ENCODE data around the gene FRS3. TPM values are rescaled to one million over a fixed set of nuclear protein-coding genes. Genes with fewer than 3 reads are reported as not detected.

Gene FRS3
- total and polyA plus RNA-seq, 12 donors, result 0.30 to 21.2 (median 5.4) TPM

DNA sequence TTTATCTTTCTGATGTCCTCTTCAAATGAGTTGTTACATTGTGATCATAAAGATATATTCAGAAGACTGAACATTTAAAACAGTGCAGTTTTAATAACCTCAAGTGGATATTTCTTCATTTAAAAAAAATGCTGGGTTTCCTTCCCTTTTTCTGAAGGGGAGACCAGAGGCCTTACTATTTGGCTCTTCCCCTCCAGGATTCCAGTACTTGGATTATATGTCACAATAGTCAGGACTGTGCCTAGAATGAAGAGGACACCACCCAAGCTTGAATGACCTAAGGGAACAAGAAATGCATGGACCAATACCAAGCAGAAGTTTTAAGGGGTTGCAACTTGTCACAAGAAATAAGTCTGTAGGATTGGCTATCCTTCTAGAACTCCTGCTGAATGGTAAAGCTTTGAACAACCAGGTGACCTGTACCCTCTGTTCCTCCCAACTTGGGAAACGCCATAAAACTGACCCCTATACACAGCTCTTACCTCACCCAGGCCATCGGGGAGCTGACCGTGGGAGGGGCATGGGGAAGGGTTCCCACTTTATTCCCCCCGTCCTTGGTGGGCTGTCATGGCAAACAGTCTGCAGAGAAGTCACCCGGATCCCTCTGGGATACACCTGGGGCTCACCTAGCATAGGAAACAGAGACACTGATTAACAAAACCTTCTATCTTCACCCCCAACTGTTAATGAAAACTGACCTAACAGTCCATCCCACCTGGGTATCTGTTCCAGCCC lies 2.0 kb downstream of the FRS3 start:
- peaks cover 19 to 21% of the 10 kb centered on the region in 2 donors for H3K4me1 ChIP-seq (replicated peaks in 1 of 2)
- intact Hi-C loops (cut with DNase I), result loop anchor here (5.0 to 10.0 kb wide), 3 partner anchors 73 to 173 kb away; no protein-coding TSS in a partner anchor
- H3K36me3 ChIP-seq (replicated peaks in 1 of 2), result peaks cover 0 to 29% of the 10 kb centered on the region in 2 donors
- 77 to 85% (median 84%) methylated on average over 5 of the region's 5 CpGs for WGBS, 4 donors
- no peaks in the 10 kb centered on the region for H3K9me3 ChIP-seq (replicated peaks in 1 of 3)
- no peak for TF ChIP-seq POLR2A (IDR thresholded peaks at IDR 0.05)
- TF ChIP-seq, protein P1, sequence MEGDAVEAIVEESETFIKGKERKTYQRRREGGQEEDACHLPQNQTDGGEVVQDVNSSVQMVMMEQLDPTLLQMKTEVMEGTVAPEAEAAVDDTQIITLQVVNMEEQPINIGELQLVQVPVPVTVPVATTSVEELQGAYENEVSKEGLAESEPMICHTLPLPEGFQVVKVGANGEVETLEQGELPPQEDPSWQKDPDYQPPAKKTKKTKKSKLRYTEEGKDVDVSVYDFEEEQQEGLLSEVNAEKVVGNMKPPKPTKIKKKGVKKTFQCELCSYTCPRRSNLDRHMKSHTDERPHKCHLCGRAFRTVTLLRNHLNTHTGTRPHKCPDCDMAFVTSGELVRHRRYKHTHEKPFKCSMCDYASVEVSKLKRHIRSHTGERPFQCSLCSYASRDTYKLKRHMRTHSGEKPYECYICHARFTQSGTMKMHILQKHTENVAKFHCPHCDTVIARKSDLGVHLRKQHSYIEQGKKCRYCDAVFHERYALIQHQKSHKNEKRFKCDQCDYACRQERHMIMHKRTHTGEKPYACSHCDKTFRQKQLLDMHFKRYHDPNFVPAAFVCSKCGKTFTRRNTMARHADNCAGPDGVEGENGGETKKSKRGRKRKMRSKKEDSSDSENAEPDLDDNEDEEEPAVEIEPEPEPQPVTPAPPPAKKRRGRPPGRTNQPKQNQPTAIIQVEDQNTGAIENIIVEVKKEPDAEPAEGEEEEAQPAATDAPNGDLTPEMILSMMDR (IDR thresholded peaks at IDR 0.05), result no peak
- H3K27ac ChIP-seq, result peak overlapping the region in 2 of 5 donors; percentile 47 to 53
- no peak for DNase-seq
- H3K27me3 ChIP-seq, result no peaks in the 10 kb centered on the region
- H3K4me3 ChIP-seq, result no peak overlapping the region

DNA sequence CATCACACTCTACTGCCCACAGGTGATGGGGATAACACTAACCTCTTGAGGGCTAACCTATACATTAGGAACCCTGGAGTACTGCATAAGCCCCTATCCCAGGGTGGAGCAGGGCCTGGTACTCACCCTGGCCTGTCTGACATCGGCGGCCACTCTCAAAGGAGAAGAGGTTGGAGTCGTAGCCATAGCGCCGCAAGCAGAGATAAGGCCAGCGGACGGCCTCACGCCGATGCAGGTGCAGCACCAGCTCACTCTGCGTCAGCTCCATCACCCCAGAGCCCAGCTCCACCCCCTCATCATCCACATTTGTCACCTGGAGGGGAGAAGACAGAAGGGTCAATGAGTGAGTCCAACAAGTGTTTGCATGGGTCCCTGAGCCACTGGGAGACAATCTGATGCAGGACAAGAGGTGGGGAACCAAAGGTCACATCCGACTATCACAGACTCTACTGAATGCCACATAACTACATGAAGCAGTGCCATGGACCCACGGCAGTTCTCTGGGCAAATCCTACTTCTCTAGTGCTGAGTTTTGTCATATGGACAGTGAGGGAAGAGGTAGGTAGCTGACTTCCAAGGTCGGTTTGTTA lies 4.3 kb downstream of the FRS3 start:
- H3K9me3 ChIP-seq (replicated peaks in 1 of 3), result no peaks in the 10 kb centered on the region
- no peak for DNase-seq
- WGBS, 4 donors, result 83 to 91% (median 87%) methylated on average over 11 to 13 of the region's 13 CpGs
- no peak overlapping the region for H3K4me3 ChIP-seq
- TF ChIP-seq, protein P1 (IDR thresholded peaks at IDR 0.05), result no peak
- no peak for TF ChIP-seq POLR2A (IDR thresholded peaks at IDR 0.05)
- peaks cover 9% of the 10 kb centered on the region in 2 donors for H3K4me1 ChIP-seq (replicated peaks in 1 of 2)
- intact Hi-C loops (cut with DNase I), result loop anchor here (5.0 to 10.0 kb wide), 3 partner anchors 71 to 171 kb away; no protein-coding TSS in a partner anchor
- H3K27ac ChIP-seq, result no peak overlapping the region
- no peaks in the 10 kb centered on the region for H3K27me3 ChIP-seq
- peaks cover 0 to 50% of the 10 kb centered on the region in 2 donors for H3K36me3 ChIP-seq (replicated peaks in 1 of 2)

GRCh38 chr6:41774841-41775240 lies 4.9 kb downstream of the FRS3 start:
- Histone ChIP-seq H3K27me3 (no peaks in the 10 kb centered on the region), H3K4me3 (no peak overlapping the region), H3K9me3 (replicated peaks in 1 of 3) (no peaks in the 10 kb centered on the region), H3K27ac (no peak overlapping the region), H3K36me3 (replicated peaks in 1 of 2) (peaks cover 0 to 56% of the 10 kb centered on the region in 2 donors), H3K4me1 (replicated peaks in 1 of 2) (peaks cover 9% of the 10 kb centered on the region in 2 donors)
- TF ChIP-seq, protein P1 (IDR thresholded peaks at IDR 0.05), result no peak
- 83 to 87% (median 85%) methylated on average over 2 to 3 of the region's 3 CpGs for WGBS, 4 donors
- no peak for DNase-seq
- intact Hi-C loops (cut with DNase I), result loop anchor here (5.0 to 10.0 kb wide), 3 partner anchors 70 to 170 kb away; no protein-coding TSS in a partner anchor

Measured in adrenal gland (tissue), 12 donors.